Bronchial epithelial cell (primary cell): Measurements from ENCODE around the gene RUFY1. TPM values are rescaled to one million over a fixed set of nuclear protein-coding genes. Genes with fewer than 3 reads are reported as not detected.

Experiments used
- DNase-seq: peaks from one replicate; pipeline ENCODE4 v3.0.0-alpha.2; 2010; ENCODE audit warnings: low read depth
- FAIRE-seq: peaks from 2 replicates; lab custom pipeline; 2011; peaks lifted over from hg19 to GRCh38; lab: Jason Lieb, UNC
- H3K27me3 ChIP-seq: 2 replicates; pipeline ENCODE4 v1.5.1; 2011; ENCODE audit warnings: low read length; ENCODE audit not compliant: control insufficient read depth, insufficient read depth
- H3K36me3 ChIP-seq: 2 replicates; pipeline ENCODE4 v1.5.1; 2011; ENCODE audit warnings: low read length; ENCODE audit not compliant: control insufficient read depth, insufficient read depth
- H3K4me3 ChIP-seq: 2 replicates; pipeline ENCODE4 v1.5.1; 2011; ENCODE audit warnings: mild to moderate bottlenecking, low read depth, low read length, control low read depth
- CTCF ChIP-seq: IDR thresholded peaks from 2 replicates; pipeline ENCODE4 v1.5.1; 2011; ENCODE audit warnings: mild to moderate bottlenecking, moderate library complexity, low read length, control low read depth, inconsistent platforms; ENCODE audit not compliant: insufficient read depth, severe bottlenecking
- total RNA-seq: library from RNA; depleted of rRNA; stranded (reverse); fragments of >200 nt; gene quantifications from 2 replicates; pipeline ENCODE4 v1.2.1, GENCODE V29; 2014

RUFY1 gene
- total RNA-seq, 1 donor from 2014 or later: 32.9 TPM

GRCh38 chr5:179620293-179620692 is 69.9 kb downstream of the RUFY1 start:
- DNase-seq (no peak), FAIRE-seq (no peak)
- H3K27me3 ChIP-seq: no peaks in the 10 kb centered on the region
- TF ChIP-seq CTCF: no peak
- H3K36me3 ChIP-seq: peaks cover 34% of the 10 kb centered on the region
- H3K4me3 ChIP-seq: peak overlapping the region; percentile 99

- no peak for TF ChIP-seq CTCF
- DNase-seq (no peak), FAIRE-seq (no peak)
- H3K27me3 ChIP-seq: no peaks in the 10 kb centered on the region
- H3K36me3 ChIP-seq: peaks cover 33% of the 10 kb centered on the region
- peak overlapping the region; percentile 99 for H3K4me3 ChIP-seq
Measured at GRCh38 chr5:179620703-179621350, 70.5 kb downstream of the RUFY1 start.

GRCh38 chr5:179621551-179622214 is 71.3 kb downstream of the RUFY1 start:
- Histone ChIP-seq H3K4me3 (peak overlapping the region; percentile 99), H3K36me3 (peaks cover 27% of the 10 kb centered on the region), H3K27me3 (no peaks in the 10 kb centered on the region)
- no peak for TF ChIP-seq CTCF
- FAIRE-seq (no peak), DNase-seq (no peak)

GRCh38 chr5:179623003-179623905 is 72.9 kb downstream of the RUFY1 start, which contains the start of gene HNRNPH1:
Gene HNRNPH1 (minus strand): TSS chr5:179623671. CDS start chr5:179623133, 538 bp downstream.
- H3K4me3 ChIP-seq: peak within 1 kb of the TSS; percentile 99
- FAIRE-seq (no peak), DNase-seq (peak; percentile 94)
- H3K36me3 ChIP-seq: peaks cover 21% of the 10 kb centered on the region
- no peaks in the 10 kb centered on the region for H3K27me3 ChIP-seq
- no peak for TF ChIP-seq CTCF

- TF ChIP-seq CTCF: no peak
- peak; percentile 68 for DNase-seq
- no peaks in the 10 kb centered on the region for H3K27me3 ChIP-seq
- H3K4me3 ChIP-seq: peak overlapping the region; percentile 64
- peaks cover 15% of the 10 kb centered on the region for H3K36me3 ChIP-seq
- FAIRE-seq: no peak
Measured at GRCh38 chr5:179623906-179624741, 73.8 kb downstream of the RUFY1 start.
